HG02642 (cell line): Measurements from ENCODE around the gene POLR2H.

Experiments used
- ATAC-seq: cut with Tn5 transposase; IDR thresholded peaks from one replicate; pipeline ENCODE4 v1.9.1; 2021; ENCODE audit warnings: mild to moderate bottlenecking; ENCODE audit not compliant: unreplicated experiment, poor library complexity

POLR2H gene

GRCh38 chr3:184366619-184367289 lies 5.2 kb downstream of the POLR2H start:
- ATAC-seq: no peak

GRCh38 chr3:184368116-184368515 lies 6.6 kb downstream of the POLR2H start:
- ATAC-seq: no peak

- no peak for ATAC-seq
Observed at GRCh38 chr3:184368586-184369183, 7.2 kb downstream of the POLR2H start.

GRCh38 chr3:184371570-184372018 lies 10.1 kb downstream of the POLR2H start:
- ATAC-seq: peak; percentile 65

GRCh38 chr3:184372296-184372821 lies 10.8 kb downstream of the POLR2H start:
- ATAC-seq: no peak

GRCh38 chr3:184372911-184373310 lies 11.4 kb downstream of the POLR2H start:
- ATAC-seq: no peak

- no peak for ATAC-seq
Observed at GRCh38 chr3:184373422-184373821, 11.9 kb downstream of the POLR2H start.

GRCh38 chr3:184375747-184376461 lies 14.4 kb downstream of the POLR2H start:
- no peak for ATAC-seq

GRCh38 chr3:184377374-184377773 lies 15.9 kb downstream of the POLR2H start:
- no peak for ATAC-seq

GRCh38 chr3:184377882-184378445 lies 16.5 kb downstream of the POLR2H start, which contains the start of gene THPO:
THPO (minus strand) TSS chr3:184378207; CDS start chr3:184376259, 1,948 bp downstream.
- ATAC-seq: no peak

GRCh38 chr3:184378651-184379357 lies 17.3 kb downstream of the POLR2H start:
- ATAC-seq: no peak

- no peak for ATAC-seq
Observed at GRCh38 chr3:184379358-184380184, 18.1 kb downstream of the POLR2H start, which contains the start of gene CHRD. CHRD (plus strand) TSS chr3:184380054; CDS start chr3:184380319, 265 bp downstream.

- ATAC-seq: no peak
Observed at GRCh38 chr3:184380185-184380626, 18.7 kb downstream of the POLR2H start.

- ATAC-seq: no peak
Observed at GRCh38 chr3:184380627-184381260, 19.2 kb downstream of the POLR2H start.

GRCh38 chr3:184381261-184382224 lies 20.0 kb downstream of the POLR2H start:
- ATAC-seq: no peak

- ATAC-seq: no peak
Observed at GRCh38 chr3:184382326-184383032, 21.0 kb downstream of the POLR2H start.
